OCI-LY3 (cell line): Measurements from ENCODE around the gene KCNIP1.

Experiments
- H2AFZ ChIP-seq: fragments of 200-600, 300-600 bp; shearing (Covaris generic); 2 replicates; pipeline ENCODE4 v1.6.0; 2014; ENCODE audit warnings: antibody characterized with exemption, low read depth, low read length
- H3K27ac ChIP-seq: fragments of 200-600, 300-600 bp; sonication (generic); 2 replicates; pipeline ENCODE4 v1.5.1; 2014; ENCODE audit warnings: mild to moderate bottlenecking, low read length, moderate library complexity, mixed read lengths
- H3K27me3 ChIP-seq: fragments of 200-600, 300-600 bp; sonication (generic); 2 replicates; pipeline ENCODE4 v1.6.1; 2014; ENCODE audit warnings: low read depth, low read length, mixed read lengths
- H3K36me3 ChIP-seq: fragments of 200-600, 300-600 bp; sonication (generic); replicated peaks from 2 replicates; pipeline ENCODE3; 2014; ENCODE audit warnings: low read depth, low read length, mixed read lengths
- H3K4me1 ChIP-seq: fragments of 300-600, 200-600 bp; sonication (generic); 2 replicates; pipeline ENCODE4 v1.6.1; 2014; ENCODE audit warnings: low read length, mixed read lengths
- H3K4me2 ChIP-seq: fragments of 200-600, 300-600 bp; sonication (generic); 2 replicates; pipeline ENCODE4 v1.6.1; 2014; ENCODE audit warnings: low read length, mixed read lengths
- H3K4me3 ChIP-seq: fragments of 300-600, 200-600 bp; sonication (generic); 2 replicates; pipeline ENCODE4 v1.5.1; 2014; ENCODE audit warnings: antibody characterized with exemption, mild to moderate bottlenecking, low read length, moderate library complexity
- H3K79me2 ChIP-seq: fragments of 300-600, 200-600 bp; shearing (Covaris generic); 2 replicates; pipeline ENCODE4 v1.6.1; 2014; ENCODE audit warnings: mild to moderate bottlenecking, low read length, mixed read lengths
- H3K9ac ChIP-seq: fragments of 300-600, 200-600 bp; shearing (Covaris generic); 2 replicates; pipeline ENCODE4 v1.6.0; 2014; ENCODE audit warnings: mild to moderate bottlenecking, low read length, moderate library complexity
- H3K9me3 ChIP-seq: fragments of 200-600, 300-600 bp; shearing (Covaris generic); 2 replicates; pipeline ENCODE4 v1.6.1; 2014; ENCODE audit warnings: low read length, mixed read lengths; ENCODE audit not compliant: insufficient read depth
- H4K20me1 ChIP-seq: fragments of 200-600, 300-600 bp; sonication (generic); 2 replicates; pipeline ENCODE4 v1.6.1; 2016; ENCODE audit warnings: low read length, mixed read lengths; ENCODE audit not compliant: insufficient read depth
- CTCF ChIP-seq: fragments of 200-600, 300-600 bp; sonication (generic); IDR thresholded peaks from 2 replicates; pipeline ENCODE4 v1.5.1; 2014; ENCODE audit warnings: antibody characterized with exemption, low read length, low read depth
- EZH2phosphoT487 ChIP-seq: fragments of 200-600 bp; shearing (Covaris generic); IDR thresholded peaks from 2 replicates; pipeline ENCODE4 v1.6.1; 2018; ENCODE audit warnings: antibody characterized with exemption, mixed run types, low read depth

The KCNIP1 gene

GRCh38 chr5:170709640-170710039 is 205.8 kb downstream of the KCNIP1 start:
- H3K27ac ChIP-seq, result no peak overlapping the region

GRCh38 chr5:170711300-170711699 is 207.5 kb downstream of the KCNIP1 start:
- no peaks in the 10 kb centered on the region for H3K4me1 ChIP-seq
- H3K4me3 ChIP-seq, result no peak overlapping the region
- no peak overlapping the region for H3K27ac ChIP-seq
- H3K9me3 ChIP-seq, result no peaks in the 10 kb centered on the region
- no peaks in the 10 kb centered on the region for H3K79me2 ChIP-seq
- TF ChIP-seq CTCF (no peak), EZH2phosphoT487 (no peak)
- H3K36me3 ChIP-seq, result no peaks in the 10 kb centered on the region
- H2AFZ ChIP-seq, result no peak overlapping the region
- H3K4me2 ChIP-seq, result no peak overlapping the region
- no peak overlapping the region for H3K9ac ChIP-seq
- H4K20me1 ChIP-seq, result no peaks in the 10 kb centered on the region
- peaks cover 69% of the 10 kb centered on the region for H3K27me3 ChIP-seq

More at GRCh38 chr5:170709640-170710039, 205.8 kb downstream of the KCNIP1 start:
- Histone ChIP-seq H3K4me3 (no peak overlapping the region), H3K36me3 (no peaks in the 10 kb centered on the region), H3K9me3 (no peaks in the 10 kb centered on the region), H3K9ac (no peak overlapping the region), H2AFZ (no peak overlapping the region), H3K4me1 (no peaks in the 10 kb centered on the region), H3K4me2 (no peak overlapping the region), H3K27me3 (peaks cover 68% of the 10 kb centered on the region), H3K79me2 (no peaks in the 10 kb centered on the region), H4K20me1 (no peaks in the 10 kb centered on the region)
- no peak for TF ChIP-seq EZH2phosphoT487
- TF ChIP-seq CTCF, result no peak

GRCh38 chr5:170715141-170715540 is 211.3 kb downstream of the KCNIP1 start:
- Histone ChIP-seq H3K9me3 (no peaks in the 10 kb centered on the region), H3K27ac (no peak overlapping the region), H3K79me2 (no peaks in the 10 kb centered on the region), H3K4me2 (no peak overlapping the region), H3K36me3 (no peaks in the 10 kb centered on the region), H4K20me1 (no peaks in the 10 kb centered on the region), H3K4me1 (no peaks in the 10 kb centered on the region), H3K9ac (no peak overlapping the region), H3K27me3 (peaks cover 70% of the 10 kb centered on the region), H2AFZ (no peak overlapping the region), H3K4me3 (no peak overlapping the region)
- TF ChIP-seq CTCF (no peak), EZH2phosphoT487 (no peak)

GRCh38 chr5:170716396-170716795 is 212.6 kb downstream of the KCNIP1 start:
- Histone ChIP-seq H3K36me3 (no peaks in the 10 kb centered on the region), H3K79me2 (no peaks in the 10 kb centered on the region), H3K27ac (no peak overlapping the region), H3K4me2 (no peak overlapping the region), H3K4me3 (no peak overlapping the region), H3K4me1 (no peaks in the 10 kb centered on the region), H3K9me3 (no peaks in the 10 kb centered on the region), H2AFZ (no peak overlapping the region), H3K27me3 (peaks cover 71% of the 10 kb centered on the region), H4K20me1 (no peaks in the 10 kb centered on the region), H3K9ac (no peak overlapping the region)
- TF ChIP-seq CTCF (no peak), EZH2phosphoT487 (no peak)
